ENCODE results near the gene NAIF1. TPM values are rescaled to one million over a fixed set of nuclear protein-coding genes. Genes with fewer than 3 reads are reported as not detected.

Gene NAIF1
- polyA plus RNA-seq, 3 donors, result 4.6 to 6.5 (median 5.6) TPM

DNA sequence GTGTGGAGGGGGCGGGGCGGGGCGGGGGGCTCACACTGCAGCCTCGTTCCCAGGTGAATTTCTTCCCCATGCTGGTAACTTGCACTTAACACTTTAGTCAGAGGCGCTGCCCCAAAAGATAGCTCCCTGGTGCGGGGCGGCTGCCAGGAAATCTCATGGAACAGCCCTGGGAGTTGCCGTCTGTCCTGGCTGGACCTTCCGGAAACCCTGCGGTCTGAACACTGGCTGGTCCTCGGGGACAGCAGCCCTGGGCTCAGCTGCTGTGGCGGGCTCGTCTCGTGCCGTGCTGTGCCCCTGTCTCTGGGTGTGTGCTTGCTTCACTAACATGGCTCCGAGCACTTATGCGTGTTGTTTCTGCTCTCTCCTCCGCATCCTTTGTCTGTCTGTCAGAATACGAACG, 34.6 kb upstream of the NAIF1 start:
- Histone ChIP-seq H3K27ac (ENCODE audit: low read depth in 1 of 2, low read length in 2 of 2) (no peak overlapping the region), H3K27me3 (ENCODE audit: control insufficient read depth in 2 of 2, insufficient read depth in 2 of 2, low read length in 2 of 2) (no peaks in the 10 kb centered on the region), H3K4me2 (replicated peaks; ENCODE audit: extremely low read depth, low read length, poor library complexity, severe bottlenecking) (no peak overlapping the region), H3K79me2 (ENCODE audit: insufficient read depth, low read length) (peaks cover 41% of the 10 kb centered on the region), H4K20me1 (ENCODE audit: insufficient read depth, low read length) (peaks cover 79% of the 10 kb centered on the region), H3K4me1 (ENCODE audit: control insufficient read depth in 1 of 2, insufficient read depth in 2 of 2, low read length in 2 of 2) (peaks cover 32 to 36% of the 10 kb centered on the region in 2 donors), H2AFZ (ENCODE audit: insufficient read depth, low read depth, low read length, poor library complexity, severe bottlenecking) (no peak overlapping the region), H3K4me3 (replicated peaks in 1 of 3; ENCODE audit: low read depth in 2 of 3, low read length in 3 of 3) (no peak overlapping the region), H3K36me3 (replicated peaks in 1 of 2; ENCODE audit: control insufficient read depth in 1 of 2, insufficient read depth in 2 of 2, low read length in 2 of 2) (peaks cover 55 to 61% of the 10 kb centered on the region in 2 donors), H3K9me3 (replicated peaks in 1 of 2; ENCODE audit: control insufficient read depth in 1 of 2, insufficient read depth in 1 of 2, low read length in 2 of 2) (no peaks in the 10 kb centered on the region), H3K9ac (ENCODE audit: insufficient read depth, low read length, poor library complexity, severe bottlenecking) (no peak overlapping the region)
- H3K4me3 Mint-ChIP-seq, result no peak overlapping the region
- peak in 1 of 3 donors; percentile 2 for DNase-seq
- no peaks in the 10 kb centered on the region for H3K9me3 Mint-ChIP-seq
- TF ChIP-seq, protein P1, sequence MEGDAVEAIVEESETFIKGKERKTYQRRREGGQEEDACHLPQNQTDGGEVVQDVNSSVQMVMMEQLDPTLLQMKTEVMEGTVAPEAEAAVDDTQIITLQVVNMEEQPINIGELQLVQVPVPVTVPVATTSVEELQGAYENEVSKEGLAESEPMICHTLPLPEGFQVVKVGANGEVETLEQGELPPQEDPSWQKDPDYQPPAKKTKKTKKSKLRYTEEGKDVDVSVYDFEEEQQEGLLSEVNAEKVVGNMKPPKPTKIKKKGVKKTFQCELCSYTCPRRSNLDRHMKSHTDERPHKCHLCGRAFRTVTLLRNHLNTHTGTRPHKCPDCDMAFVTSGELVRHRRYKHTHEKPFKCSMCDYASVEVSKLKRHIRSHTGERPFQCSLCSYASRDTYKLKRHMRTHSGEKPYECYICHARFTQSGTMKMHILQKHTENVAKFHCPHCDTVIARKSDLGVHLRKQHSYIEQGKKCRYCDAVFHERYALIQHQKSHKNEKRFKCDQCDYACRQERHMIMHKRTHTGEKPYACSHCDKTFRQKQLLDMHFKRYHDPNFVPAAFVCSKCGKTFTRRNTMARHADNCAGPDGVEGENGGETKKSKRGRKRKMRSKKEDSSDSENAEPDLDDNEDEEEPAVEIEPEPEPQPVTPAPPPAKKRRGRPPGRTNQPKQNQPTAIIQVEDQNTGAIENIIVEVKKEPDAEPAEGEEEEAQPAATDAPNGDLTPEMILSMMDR (IDR thresholded peaks at IDR 0.05), result no peak
- no peaks in the 10 kb centered on the region for H3K27me3 Mint-ChIP-seq (ENCODE audit: low read depth in 3 of 3)
- peak overlapping the region in 2 of 7 donors; percentile 54 to 87 for H3K27ac Mint-ChIP-seq
- intact Hi-C loops (cut with micrococcal nuclease), result no loop called here
- WGBS (ENCODE audit: insufficient coverage), result 98% methylated on average over 19 of the region's 20 CpGs
- peaks cover 34% of the 10 kb centered on the region for H3K4me1 Mint-ChIP-seq
- peaks cover 50 to 70% of the 10 kb centered on the region in 2 donors for H3K36me3 Mint-ChIP-seq

DNA sequence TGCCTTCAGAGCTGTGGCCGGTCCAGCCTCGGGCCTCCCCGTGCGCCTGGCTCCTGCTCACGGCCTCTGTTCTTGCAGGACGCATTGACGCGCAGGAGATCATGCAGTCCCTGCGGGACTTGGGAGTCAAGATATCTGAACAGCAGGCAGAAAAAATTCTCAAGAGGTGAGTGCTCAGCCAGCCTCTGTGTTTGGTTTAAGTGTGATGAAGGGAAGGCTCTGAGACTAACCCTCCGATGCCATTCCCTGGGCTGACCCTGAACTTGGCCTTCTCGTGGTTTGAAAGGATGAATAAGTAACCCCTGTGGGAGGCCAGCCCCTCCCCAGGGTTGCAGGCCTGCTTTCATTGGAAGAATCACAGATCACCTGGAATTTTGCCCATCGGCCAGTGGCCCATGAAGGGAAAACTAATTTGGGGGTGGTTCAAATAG, 34.1 kb upstream of the NAIF1 start:
- peaks cover 32 to 37% of the 10 kb centered on the region in 2 donors for H3K4me1 ChIP-seq (ENCODE audit: control insufficient read depth in 1 of 2, insufficient read depth in 2 of 2, low read length in 2 of 2)
- peaks cover 51 to 56% of the 10 kb centered on the region in 2 donors for H3K36me3 ChIP-seq (replicated peaks in 1 of 2; ENCODE audit: control insufficient read depth in 1 of 2, insufficient read depth in 2 of 2, low read length in 2 of 2)
- no peak overlapping the region for H3K4me3 ChIP-seq (replicated peaks in 1 of 3; ENCODE audit: low read depth in 2 of 3, low read length in 3 of 3)
- H3K9ac ChIP-seq (ENCODE audit: insufficient read depth, low read length, poor library complexity, severe bottlenecking), result no peak overlapping the region
- 94% methylated on average over 7 of the region's 12 CpGs for WGBS (ENCODE audit: insufficient coverage)
- no peak for DNase-seq
- H3K4me1 Mint-ChIP-seq, result peaks cover 34% of the 10 kb centered on the region
- peaks cover 46 to 65% of the 10 kb centered on the region in 2 donors for H3K36me3 Mint-ChIP-seq
- H3K79me2 ChIP-seq (ENCODE audit: insufficient read depth, low read length), result peaks cover 46% of the 10 kb centered on the region
- no peaks in the 10 kb centered on the region for H3K27me3 ChIP-seq (ENCODE audit: control insufficient read depth in 2 of 2, insufficient read depth in 2 of 2, low read length in 2 of 2)
- no peaks in the 10 kb centered on the region for H3K9me3 ChIP-seq (replicated peaks in 1 of 2; ENCODE audit: control insufficient read depth in 1 of 2, insufficient read depth in 1 of 2, low read length in 2 of 2)
- intact Hi-C loops (cut with micrococcal nuclease), result no loop called here
- no peaks in the 10 kb centered on the region for H3K27me3 Mint-ChIP-seq (ENCODE audit: low read depth in 3 of 3)
- H3K27ac ChIP-seq (ENCODE audit: low read depth in 1 of 2, low read length in 2 of 2), result no peak overlapping the region
- H3K9me3 Mint-ChIP-seq, result no peaks in the 10 kb centered on the region
- no peak overlapping the region for H3K4me2 ChIP-seq (replicated peaks; ENCODE audit: extremely low read depth, low read length, poor library complexity, severe bottlenecking)
- H3K4me3 Mint-ChIP-seq, result no peak overlapping the region
- H4K20me1 ChIP-seq (ENCODE audit: insufficient read depth, low read length), result peaks cover 75% of the 10 kb centered on the region
- TF ChIP-seq, protein P1 (IDR thresholded peaks at IDR 0.05), result no peak
- no peak overlapping the region for H2AFZ ChIP-seq (ENCODE audit: insufficient read depth, low read depth, low read length, poor library complexity, severe bottlenecking)
- peak overlapping the region in 2 of 7 donors; percentile 52 to 69 for H3K27ac Mint-ChIP-seq

Data from CD14-positive monocyte (primary cell).